Muscle of leg (tissue), 11 donors: ENCODE results near the gene RIN3. TPM values are rescaled to one million over a fixed set of nuclear protein-coding genes. Genes with fewer than 3 reads are reported as not detected.
"Not testable (repeated sequence)": the region's sequence is repeated elsewhere in the genome, so short reads cannot be mapped to it uniquely, and the experiment has no call there.

Source experiments
- DNase-seq: peaks from one replicate; pipeline ENCODE4 v3.0.0; 2013
- H3K27ac ChIP-seq: one replicate; pipeline ENCODE4 v1.5.1; 2013; ENCODE audit warnings: mild to moderate bottlenecking, low read length, control low read depth
- H3K27me3 ChIP-seq: one replicate; pipeline ENCODE4 v1.6.1; 2013; ENCODE audit warnings: low read length; ENCODE audit not compliant: control insufficient read depth, insufficient read depth
- H3K36me3 ChIP-seq: one replicate; pipeline ENCODE4 v1.6.1; 2013; ENCODE audit warnings: low read length; ENCODE audit not compliant: control insufficient read depth, insufficient read depth
- H3K4me1 ChIP-seq: one replicate; pipeline ENCODE4 v1.6.1; 2013; ENCODE audit warnings: low read length; ENCODE audit not compliant: control insufficient read depth, insufficient read depth
- H3K4me3 ChIP-seq: one replicate; pipeline ENCODE4 v1.5.1; 2013; ENCODE audit warnings: low read length, control low read depth
- H3K9me3 ChIP-seq: replicated peaks from 2 replicates; pipeline ENCODE4 v1.6.1; 2013; ENCODE audit warnings: low read depth, low read length; ENCODE audit not compliant: control insufficient read depth
- WGBS: methylation state at CpG from one replicate; pipeline ENCODE4 v1.1.5; 2013; ENCODE audit warnings: missing lambda C conversion rate; ENCODE audit not compliant: insufficient coverage; 5-methylcytosine and 5-hydroxymethylcytosine counted together
- polyA plus RNA-seq, 8 donors: library from polyadenylated mRNA; unstranded; fragments of 120-200 nt; gene quantifications; one replicate each; pipeline versions ENCODE4 v1.2.1 to v1.2.3, GENCODE V29; 2013; ENCODE audit warnings: inconsistent platforms in 1 of 8, low replicate concordance in 1 of 8; ENCODE audit not compliant: insufficient read length in 8 of 8, insufficient read depth in 1 of 8
- total RNA-seq: library from RNA; stranded (reverse); fragments of 120-200 nt; gene quantifications from one replicate; pipeline ENCODE4 v1.2.4, GENCODE V29; 2013

Gene RIN3
- total and polyA plus RNA-seq, 9 donors, result 4.3 to 18.2 (median 14.0) TPM

- H3K36me3 ChIP-seq, result peaks cover 24% of the 10 kb centered on the region
- peak; percentile 50 for DNase-seq
These were observed 201.2 kb downstream of the RIN3 start for GRCh38 chr14:92714739-92715307.

DNA sequence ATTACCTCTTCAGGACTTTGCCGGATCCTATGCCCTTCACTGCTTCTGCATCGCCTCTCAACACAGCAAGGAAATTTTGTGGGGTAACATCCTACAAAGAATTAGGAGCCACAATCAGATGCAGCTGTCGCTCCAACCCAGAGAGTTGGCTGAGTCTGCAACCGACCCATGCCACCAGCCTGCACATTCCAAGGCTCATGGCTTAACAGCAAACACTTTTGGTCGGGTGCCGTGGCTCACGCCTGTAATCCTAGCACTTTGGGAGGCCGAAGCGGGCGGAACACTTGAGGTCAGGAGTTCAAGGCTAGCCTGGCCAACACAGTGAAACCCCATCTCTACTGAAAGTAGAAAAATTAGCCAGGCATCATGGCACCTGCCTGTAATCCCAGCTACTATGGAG lies 202.6 kb downstream of the RIN3 start:
- Histone ChIP-seq H3K4me3 (no peak overlapping the region), H3K27ac (no peak overlapping the region), H3K36me3 (peaks cover 18% of the 10 kb centered on the region), H3K9me3 (no peaks in the 10 kb centered on the region), H3K27me3 (no peaks in the 10 kb centered on the region), H3K4me1 (peaks cover 22% of the 10 kb centered on the region)
- DNase-seq, result no peak
- WGBS, result 90% methylated on average over 7 of the region's 10 CpGs

More at GRCh38 chr14:92714739-92715307, 201.2 kb downstream of the RIN3 start:
- not testable (repeated sequence) for H3K4me3 ChIP-seq, H3K9me3 ChIP-seq, H3K27ac ChIP-seq, H3K27me3 ChIP-seq
- H3K4me1 ChIP-seq, result peaks cover 20% of the 10 kb centered on the region
- WGBS, result 85% methylated on average over 5 of the region's 7 CpGs

DNA sequence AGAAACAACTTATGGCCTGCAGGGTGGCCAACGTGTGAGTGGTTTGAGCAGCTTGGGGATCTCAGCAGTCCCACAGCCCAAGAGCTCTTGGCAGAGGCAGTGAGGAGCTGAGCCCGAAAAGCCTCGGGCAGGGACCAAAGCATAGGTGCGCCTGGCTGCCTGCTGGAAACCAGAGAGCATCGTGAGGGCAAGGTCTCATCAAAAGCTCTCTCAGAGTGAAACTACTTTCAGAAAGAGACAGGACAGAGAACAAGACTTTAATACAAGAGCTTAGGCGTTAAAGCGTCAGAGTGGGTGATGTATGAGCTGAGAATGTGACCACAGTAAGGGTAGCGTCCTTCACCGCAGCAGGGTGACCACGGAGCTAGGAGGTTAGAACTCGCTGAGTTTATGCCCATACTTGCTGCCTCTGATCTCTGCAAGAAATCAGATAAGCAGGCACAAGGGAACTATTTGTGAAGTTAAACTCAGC lies 204.0 kb downstream of the RIN3 start:
- Histone ChIP-seq H3K27me3 (no peaks in the 10 kb centered on the region), H3K27ac (peak overlapping the region; percentile 37), H3K4me3 (no peak overlapping the region), H3K9me3 (no peaks in the 10 kb centered on the region), H3K4me1 (peaks cover 22% of the 10 kb centered on the region), H3K36me3 (peaks cover 12% of the 10 kb centered on the region)
- 46% methylated on average over 11 of the region's 11 CpGs for WGBS
- no peak for DNase-seq

- peaks cover 22% of the 10 kb centered on the region for H3K4me1 ChIP-seq
- no peak overlapping the region for H3K4me3 ChIP-seq
- no peaks in the 10 kb centered on the region for H3K9me3 ChIP-seq
- peaks cover 9% of the 10 kb centered on the region for H3K36me3 ChIP-seq
- no peak for DNase-seq
- no peaks in the 10 kb centered on the region for H3K27me3 ChIP-seq
- WGBS, result 90% methylated on average over 6 of the region's 8 CpGs
- no peak overlapping the region for H3K27ac ChIP-seq
These were observed 205.1 kb downstream of the RIN3 start for GRCh38 chr14:92718664-92719063.

GRCh38 chr14:92719421-92719820 lies 205.8 kb downstream of the RIN3 start:
- peaks cover 9% of the 10 kb centered on the region for H3K36me3 ChIP-seq
- peak overlapping the region; percentile 15 for H3K27ac ChIP-seq
- H3K4me3 ChIP-seq, result no peak overlapping the region
- H3K4me1 ChIP-seq, result peaks cover 26% of the 10 kb centered on the region
- peak; percentile 94 for DNase-seq
- no peaks in the 10 kb centered on the region for H3K27me3 ChIP-seq
- WGBS, result no CpG with 5 or more reads among the region's 2 CpGs
- no peaks in the 10 kb centered on the region for H3K9me3 ChIP-seq

- H3K36me3 ChIP-seq, result peaks cover 9% of the 10 kb centered on the region
- H3K27ac ChIP-seq, result peak overlapping the region; percentile 15
- DNase-seq, result peak; percentile 75
- no peak overlapping the region for H3K4me3 ChIP-seq
- peaks cover 31% of the 10 kb centered on the region for H3K4me1 ChIP-seq
- no peaks in the 10 kb centered on the region for H3K27me3 ChIP-seq
- WGBS, result no CpG with 5 or more reads among the region's 5 CpGs
- H3K9me3 ChIP-seq, result no peaks in the 10 kb centered on the region
These were observed 206.3 kb downstream of the RIN3 start for GRCh38 chr14:92719890-92720323.

DNA sequence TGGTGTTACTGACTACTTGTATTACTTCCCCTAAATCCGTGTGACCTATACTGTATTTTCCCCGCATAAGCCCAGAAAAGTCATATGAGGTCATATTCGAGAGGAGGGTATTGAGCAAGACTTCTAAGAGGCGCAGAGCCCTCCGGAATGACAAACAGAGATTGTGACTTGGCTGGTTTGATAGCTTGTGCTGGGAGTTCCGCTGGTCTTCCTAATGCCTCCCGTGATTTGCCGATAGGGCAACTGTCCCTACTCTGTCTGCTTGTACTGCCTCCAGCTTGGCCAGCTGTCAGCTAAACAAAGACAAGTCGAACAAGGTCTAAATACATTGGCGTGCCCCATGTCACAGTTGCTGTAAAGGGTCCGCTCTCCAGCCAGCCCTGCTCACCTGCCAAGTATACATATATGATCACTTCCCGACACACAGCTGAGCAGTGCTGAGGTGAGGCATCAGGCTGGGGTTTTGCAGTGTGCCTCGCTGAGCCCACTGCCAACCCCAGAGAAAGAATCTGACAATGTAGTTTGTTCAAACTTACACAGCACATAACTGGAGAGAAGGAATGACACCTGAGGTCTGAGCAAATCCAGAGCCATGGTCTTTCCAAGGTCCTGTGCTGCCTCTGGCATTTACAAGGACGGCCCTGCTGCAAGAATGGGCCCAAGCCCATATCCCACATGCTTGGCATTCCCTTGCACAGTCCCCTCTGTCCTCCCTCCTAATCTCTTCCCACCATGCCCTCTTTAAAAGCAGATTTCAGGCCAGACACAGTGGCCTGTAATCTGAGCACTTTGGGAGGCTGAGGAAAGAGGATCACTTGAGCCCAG lies 211.1 kb downstream of the RIN3 start:
- 88% methylated on average over 12 of the region's 14 CpGs for WGBS
- H3K9me3 ChIP-seq, result no peaks in the 10 kb centered on the region
- no peaks in the 10 kb centered on the region for H3K27me3 ChIP-seq
- peak overlapping the region; percentile 82 for H3K27ac ChIP-seq
- H3K36me3 ChIP-seq, result peaks cover 10% of the 10 kb centered on the region
- no peak overlapping the region for H3K4me3 ChIP-seq
- H3K4me1 ChIP-seq, result peaks cover 22% of the 10 kb centered on the region
- DNase-seq, result peak; percentile 50

GRCh38 chr14:92726135-92726932 lies 212.8 kb downstream of the RIN3 start:
- Histone ChIP-seq H3K36me3 (peaks cover 9% of the 10 kb centered on the region), H3K4me1 (peaks cover 19% of the 10 kb centered on the region), H3K4me3 (no peak overlapping the region), H3K27me3 (no peaks in the 10 kb centered on the region), H3K27ac (no peak overlapping the region), H3K9me3 (no peaks in the 10 kb centered on the region)
- WGBS, result 92% methylated on average over 4 of the region's 12 CpGs
- no peak for DNase-seq

- H3K9me3 ChIP-seq, result no peaks in the 10 kb centered on the region
- no peak overlapping the region for H3K4me3 ChIP-seq
- H3K27me3 ChIP-seq, result no peaks in the 10 kb centered on the region
- peaks cover 12% of the 10 kb centered on the region for H3K36me3 ChIP-seq
- 90% methylated on average over 3 of the region's 8 CpGs for WGBS
- peaks cover 19% of the 10 kb centered on the region for H3K4me1 ChIP-seq
- H3K27ac ChIP-seq, result no peak overlapping the region
- DNase-seq, result no peak
These were observed 213.3 kb downstream of the RIN3 start for GRCh38 chr14:92726933-92727262.
